HepG2 (cell line): ENCODE results near the gene HIF1AN. TPM values are rescaled to one million over a fixed set of nuclear protein-coding genes. Genes with fewer than 3 reads are reported as not detected.
A peak's percentile ranks its signal among the peaks of the same experiment; 100 is the strongest.

Experiments used
- ATF7-NPFF ChIP-seq: sonication (generic); formaldehyde crosslinking; IDR thresholded peaks from 2 replicates; pipeline ENCODE4 v1.8.1; 2023; ENCODE audit warnings: mild to moderate bottlenecking, low read depth, missing genetic modification reagents, moderate library complexity
- JUN ChIP-seq: sonication (generic); formaldehyde crosslinking; IDR thresholded peaks from 2 replicates; pipeline ENCODE4 v1.4.0; 2020; ENCODE audit warnings: mild to moderate bottlenecking, missing genetic modification reagents
- KDM6A ChIP-seq: IDR thresholded peaks from 2 replicates; pipeline ENCODE4 v1.6.1; 2016; ENCODE audit warnings: low read depth
- MAFF ChIP-seq: IDR thresholded peaks from 2 replicates; pipeline ENCODE4 v1.6.1; 2011; ENCODE audit warnings: low read depth, low read length, improper control_type of control experiment
- PHB2 ChIP-seq: fragments of 450-650 bp; IDR thresholded peaks from 2 replicates; pipeline ENCODE4 v1.6.1; 2018; ENCODE audit not compliant: partially characterized antibody
- PRMT3 ChIP-seq: sonication (generic); formaldehyde crosslinking; IDR thresholded peaks from 2 replicates; pipeline ENCODE4 v1.8.1; 2022; ENCODE audit warnings: low read depth, mild to moderate bottlenecking, moderate library complexity, missing genetic modification reagents, borderline replicate concordance
- SMAD1 ChIP-seq: sonication (generic); formaldehyde crosslinking; IDR thresholded peaks from 2 replicates; pipeline ENCODE4 v1.4.0; 2020; ENCODE audit warnings: missing genetic modification reagents, low read depth, mild to moderate bottlenecking, borderline replicate concordance
- SRSF4 ChIP-seq: fragments of 200-400 bp; formaldehyde crosslinking; IDR thresholded peaks from one replicate; pipeline ENCODE4 v1.6.1; 2018; ENCODE audit warnings: mild to moderate bottlenecking, low read depth, low read length, moderate library complexity; ENCODE audit not compliant: poor library complexity, severe bottlenecking
- TARDBP ChIP-seq: sonication (generic); formaldehyde crosslinking; IDR thresholded peaks from 2 replicates; pipeline ENCODE4 v1.8.0; 2022; ENCODE audit warnings: mild to moderate bottlenecking, missing genetic modification reagents
- THYN1 ChIP-seq: sonication (generic); formaldehyde crosslinking; IDR thresholded peaks from 2 replicates; pipeline ENCODE4 v1.8.1; 2023; ENCODE audit warnings: low read depth, mild to moderate bottlenecking, moderate library complexity, missing genetic modification reagents, borderline replicate concordance
- TSC22D2 ChIP-seq: sonication (generic); formaldehyde crosslinking; IDR thresholded peaks from 2 replicates; pipeline ENCODE4 v1.5.1; 2020; ENCODE audit warnings: missing genetic modification reagents, mild to moderate bottlenecking, borderline replicate concordance
- ZNF30 ChIP-seq: sonication (generic); formaldehyde crosslinking; IDR thresholded peaks from 2 replicates; pipeline ENCODE4 v1.5.0; 2020; ENCODE audit warnings: mild to moderate bottlenecking, missing genetic modification reagents
- ZNF451 ChIP-seq: sonication (generic); formaldehyde crosslinking; IDR thresholded peaks from 2 replicates; pipeline ENCODE4 v1.5.0; 2020; ENCODE audit warnings: mild to moderate bottlenecking, missing genetic modification reagents
- ZNF550 ChIP-seq: sonication (generic); formaldehyde crosslinking; IDR thresholded peaks from 2 replicates; pipeline ENCODE4 v1.4.0; 2020; ENCODE audit warnings: mild to moderate bottlenecking, missing genetic modification reagents, borderline replicate concordance
- ZNF652 ChIP-seq: IDR thresholded peaks from 2 replicates; pipeline ENCODE4 v1.6.1; 2016; ENCODE audit warnings: low read depth, borderline replicate concordance
- ZNF703 ChIP-seq: sonication (generic); formaldehyde crosslinking; IDR thresholded peaks from 2 replicates; pipeline ENCODE4 v1.5.1; 2020; ENCODE audit warnings: missing genetic modification reagents, mild to moderate bottlenecking, moderate library complexity, borderline replicate concordance
- polyA plus RNA-seq, 8 experiments: library from polyadenylated mRNA; depleted of rRNA in 3 of 8; stranded (reverse) in 7 of 8; unstranded in 1 of 8; fragments of >200 nt; fragmentation: Illumina TruSeq in 4 of 8; extraction: Trizol in 4 of 8; gene quantifications; 2 replicates each; pipeline versions ENCODE4 v1.2.1 to v1.2.3, GENCODE V29; 2011 to 2016; ENCODE audit warnings: low read depth in 4 of 8, missing spikeins in 1 of 8, mixed read lengths in 1 of 8; ENCODE audit not compliant: insufficient read depth in 1 of 8
- total RNA-seq, 5 experiments: library from RNA; depleted of rRNA; stranded (reverse); fragments of >200 nt; fragmentation: Illumina TruSeq; extraction: Trizol; gene quantifications; 2 replicates each; pipeline ENCODE4 v1.2.3, GENCODE V29; 2016; ENCODE audit warnings: low read depth in 1 of 5
- TF ChIP-seq, protein P1 (sequence below): IDR thresholded peaks from 2 replicates; pipeline ENCODE4 v1.6.1; 2016; ENCODE audit warnings: low read depth
- TF ChIP-seq, protein P2 (sequence below): sonication (generic); formaldehyde crosslinking; IDR thresholded peaks from 2 replicates; pipeline ENCODE4 v1.4.0; 2020; ENCODE audit warnings: missing genetic modification reagents; ENCODE audit errors: not compliant biosample characterization
- TF ChIP-seq, protein P3 (sequence below): sonication (generic); formaldehyde crosslinking; IDR thresholded peaks from 2 replicates; pipeline ENCODE4 v1.5.1; 2020; ENCODE audit warnings: missing genetic modification reagents, mild to moderate bottlenecking, borderline replicate concordance
- TF ChIP-seq, protein P4 (sequence below): sonication (generic); formaldehyde crosslinking; IDR thresholded peaks from 2 replicates; pipeline ENCODE4 v1.8.1; 2023; ENCODE audit warnings: mild to moderate bottlenecking, missing genetic modification reagents, borderline replicate concordance
- TF ChIP-seq, protein P5 (sequence below): fragments of 450-650 bp; IDR thresholded peaks from 2 replicates; pipeline ENCODE4 v1.6.1; 2017; ENCODE audit warnings: mild to moderate bottlenecking

Gene HIF1AN
- total and polyA plus RNA-seq, 2 of the 13 experiments (the other 11 are each of a cell fraction or from before 2014, with no cell fraction given) = 8.6 to 10.7 TPM

DNA sequence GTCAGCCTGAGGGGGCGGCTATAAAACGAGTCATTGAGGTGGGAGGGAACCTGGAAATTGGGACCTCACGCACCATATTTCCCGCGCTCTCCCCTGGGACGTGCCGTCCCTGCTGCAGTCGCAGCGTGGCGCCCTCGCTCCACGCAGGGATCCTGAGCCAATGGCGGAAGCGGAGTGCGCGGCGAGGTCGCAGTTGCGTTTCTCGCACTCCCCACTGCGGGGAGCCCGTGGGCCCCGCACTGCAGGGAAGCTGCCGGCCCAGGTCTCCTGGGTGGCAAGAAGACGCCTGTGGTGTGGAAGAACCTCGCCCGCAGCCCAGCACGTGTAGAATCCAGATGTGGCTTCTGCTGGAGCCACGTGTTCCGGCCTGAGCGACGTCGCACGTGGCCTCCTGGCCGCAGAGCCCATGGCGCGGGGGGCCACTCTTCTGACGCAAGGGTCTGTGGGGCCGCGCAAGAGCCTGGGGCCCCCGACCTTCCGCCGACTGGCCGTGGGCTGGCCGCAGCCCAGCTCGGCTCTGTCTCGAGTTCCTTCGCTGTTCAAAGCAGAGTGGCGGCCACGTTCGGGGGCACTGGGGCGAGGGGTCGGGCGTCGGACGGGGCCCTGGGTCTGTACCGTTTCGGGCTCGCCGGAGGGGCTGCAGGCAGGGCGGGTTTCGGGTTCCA is 26.4 kb downstream of the HIF1AN start (continued):
- no peak for TF ChIP-seq ZNF652 (CRISPR knock-in tag)
- TF ChIP-seq ATF7-NPFF (CRISPR knock-in tag) = no peak
- TF ChIP-seq MAFF = no peak
- TF ChIP-seq ZNF703 (CRISPR knock-in tag) = no peak
- TF ChIP-seq, protein P1, sequence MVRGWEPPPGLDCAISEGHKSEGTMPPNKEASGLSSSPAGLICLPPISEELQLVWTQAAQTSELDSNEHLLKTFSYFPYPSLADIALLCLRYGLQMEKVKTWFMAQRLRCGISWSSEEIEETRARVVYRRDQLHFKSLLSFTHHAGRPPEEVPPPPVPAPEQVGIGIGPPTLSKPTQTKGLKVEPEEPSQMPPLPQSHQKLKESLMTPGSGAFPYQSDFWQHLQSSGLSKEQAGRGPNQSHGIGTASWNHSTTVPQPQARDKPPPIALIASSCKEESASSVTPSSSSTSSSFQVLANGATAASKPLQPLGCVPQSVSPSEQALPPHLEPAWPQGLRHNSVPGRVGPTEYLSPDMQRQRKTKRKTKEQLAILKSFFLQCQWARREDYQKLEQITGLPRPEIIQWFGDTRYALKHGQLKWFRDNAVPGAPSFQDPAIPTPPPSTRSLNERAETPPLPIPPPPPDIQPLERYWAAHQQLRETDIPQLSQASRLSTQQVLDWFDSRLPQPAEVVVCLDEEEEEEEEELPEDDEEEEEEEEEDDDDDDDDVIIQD = no peak
- no peak for TF ChIP-seq TSC22D2 (CRISPR knock-in tag)
- TF ChIP-seq PRMT3 (CRISPR knock-in tag) = no peak
- TF ChIP-seq, protein P2, sequence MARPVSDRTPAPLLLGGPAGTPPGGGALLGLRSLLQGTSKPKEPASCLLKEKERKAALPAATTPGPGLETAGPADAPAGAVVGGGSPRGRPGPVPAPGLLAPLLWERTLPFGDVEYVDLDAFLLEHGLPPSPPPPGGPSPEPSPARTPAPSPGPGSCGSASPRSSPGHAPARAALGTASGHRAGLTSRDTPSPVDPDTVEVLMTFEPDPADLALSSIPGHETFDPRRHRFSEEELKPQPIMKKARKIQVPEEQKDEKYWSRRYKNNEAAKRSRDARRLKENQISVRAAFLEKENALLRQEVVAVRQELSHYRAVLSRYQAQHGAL = no peak
- no peak for TF ChIP-seq ZNF550
- no peak for TF ChIP-seq JUN (CRISPR knock-in tag)
- no peak for TF ChIP-seq THYN1 (CRISPR knock-in tag)
- no peak for TF ChIP-seq ZNF30 (CRISPR knock-in tag)
- TF ChIP-seq TARDBP (CRISPR knock-in tag) = 0 out of 2 replicates have a peak, but pooled peaks have one; percentile 46
- TF ChIP-seq ZNF451 (CRISPR knock-in tag) = no peak
- no peak for TF ChIP-seq SRSF4
- TF ChIP-seq PHB2 = no peak
- TF ChIP-seq, protein P3, sequence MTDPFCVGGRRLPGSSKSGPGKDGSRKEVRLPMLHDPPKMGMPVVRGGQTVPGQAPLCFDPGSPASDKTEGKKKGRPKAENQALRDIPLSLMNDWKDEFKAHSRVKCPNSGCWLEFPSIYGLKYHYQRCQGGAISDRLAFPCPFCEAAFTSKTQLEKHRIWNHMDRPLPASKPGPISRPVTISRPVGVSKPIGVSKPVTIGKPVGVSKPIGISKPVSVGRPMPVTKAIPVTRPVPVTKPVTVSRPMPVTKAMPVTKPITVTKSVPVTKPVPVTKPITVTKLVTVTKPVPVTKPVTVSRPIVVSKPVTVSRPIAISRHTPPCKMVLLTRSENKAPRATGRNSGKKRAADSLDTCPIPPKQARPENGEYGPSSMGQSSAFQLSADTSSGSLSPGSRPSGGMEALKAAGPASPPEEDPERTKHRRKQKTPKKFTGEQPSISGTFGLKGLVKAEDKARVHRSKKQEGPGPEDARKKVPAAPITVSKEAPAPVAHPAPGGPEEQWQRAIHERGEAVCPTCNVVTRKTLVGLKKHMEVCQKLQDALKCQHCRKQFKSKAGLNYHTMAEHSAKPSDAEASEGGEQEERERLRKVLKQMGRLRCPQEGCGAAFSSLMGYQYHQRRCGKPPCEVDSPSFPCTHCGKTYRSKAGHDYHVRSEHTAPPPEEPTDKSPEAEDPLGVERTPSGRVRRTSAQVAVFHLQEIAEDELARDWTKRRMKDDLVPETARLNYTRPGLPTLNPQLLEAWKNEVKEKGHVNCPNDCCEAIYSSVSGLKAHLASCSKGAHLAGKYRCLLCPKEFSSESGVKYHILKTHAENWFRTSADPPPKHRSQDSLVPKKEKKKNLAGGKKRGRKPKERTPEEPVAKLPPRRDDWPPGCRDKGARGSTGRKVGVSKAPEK (CRISPR knock-in tag) = no peak
- no peak for TF ChIP-seq KDM6A
- TF ChIP-seq, protein P4, sequence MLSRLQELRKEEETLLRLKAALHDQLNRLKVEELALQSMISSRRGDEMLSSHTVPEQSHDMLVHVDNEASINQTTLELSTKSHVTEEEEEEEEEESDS (CRISPR knock-in tag) = no peak
- TF ChIP-seq SMAD1 = no peak
- TF ChIP-seq, protein P5, sequence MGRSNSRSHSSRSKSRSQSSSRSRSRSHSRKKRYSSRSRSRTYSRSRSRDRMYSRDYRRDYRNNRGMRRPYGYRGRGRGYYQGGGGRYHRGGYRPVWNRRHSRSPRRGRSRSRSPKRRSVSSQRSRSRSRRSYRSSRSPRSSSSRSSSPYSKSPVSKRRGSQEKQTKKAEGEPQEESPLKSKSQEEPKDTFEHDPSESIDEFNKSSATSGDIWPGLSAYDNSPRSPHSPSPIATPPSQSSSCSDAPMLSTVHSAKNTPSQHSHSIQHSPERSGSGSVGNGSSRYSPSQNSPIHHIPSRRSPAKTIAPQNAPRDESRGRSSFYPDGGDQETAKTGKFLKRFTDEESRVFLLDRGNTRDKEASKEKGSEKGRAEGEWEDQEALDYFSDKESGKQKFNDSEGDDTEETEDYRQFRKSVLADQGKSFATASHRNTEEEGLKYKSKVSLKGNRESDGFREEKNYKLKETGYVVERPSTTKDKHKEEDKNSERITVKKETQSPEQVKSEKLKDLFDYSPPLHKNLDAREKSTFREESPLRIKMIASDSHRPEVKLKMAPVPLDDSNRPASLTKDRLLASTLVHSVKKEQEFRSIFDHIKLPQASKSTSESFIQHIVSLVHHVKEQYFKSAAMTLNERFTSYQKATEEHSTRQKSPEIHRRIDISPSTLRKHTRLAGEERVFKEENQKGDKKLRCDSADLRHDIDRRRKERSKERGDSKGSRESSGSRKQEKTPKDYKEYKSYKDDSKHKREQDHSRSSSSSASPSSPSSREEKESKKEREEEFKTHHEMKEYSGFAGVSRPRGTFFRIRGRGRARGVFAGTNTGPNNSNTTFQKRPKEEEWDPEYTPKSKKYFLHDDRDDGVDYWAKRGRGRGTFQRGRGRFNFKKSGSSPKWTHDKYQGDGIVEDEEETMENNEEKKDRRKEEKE = no peak
